Neural cell (in vitro differentiated cells): ENCODE measurements around the gene TMEM132C. TPM values are rescaled to one million over a fixed set of nuclear protein-coding genes. Genes with fewer than 3 reads are reported as not detected.

Source experiments
- H2AFZ ChIP-seq: fragments of 200-600, 300-800 bp; sonication (generic), shearing (Covaris generic); 2 replicates; pipeline ENCODE4 v1.6.0; 2014; ENCODE audit warnings: low read depth, mild to moderate bottlenecking, antibody characterized with exemption, low read length, moderate library complexity
- H3F3A ChIP-seq: fragments of 200-600 bp; shearing (Covaris generic); 2 replicates; pipeline ENCODE4 v1.6.1; 2016; ENCODE audit warnings: mild to moderate bottlenecking, moderate library complexity, mixed read lengths, antibody characterized with exemption, low read length; ENCODE audit not compliant: insufficient read depth, poor library complexity, severe bottlenecking
- H3K27ac ChIP-seq: fragments of 200-600, 300-800 bp; sonication (generic), shearing (Covaris generic); 2 replicates; pipeline ENCODE4 v1.5.1; 2014; ENCODE audit warnings: mild to moderate bottlenecking, low read length, moderate library complexity
- H3K27me3 ChIP-seq: fragments of 300-800, 200-600 bp; sonication (generic), shearing (Covaris generic); 2 replicates; pipeline ENCODE4 v1.6.0; 2014; ENCODE audit warnings: mild to moderate bottlenecking, low read depth, low read length, moderate library complexity; ENCODE audit not compliant: insufficient read depth
- H3K36me3 ChIP-seq: fragments of 300-800, 200-600 bp; sonication (generic), shearing (Covaris generic); 2 replicates; pipeline ENCODE4 v1.5.1; 2014; ENCODE audit warnings: mild to moderate bottlenecking, antibody characterized with exemption, low read length, moderate library complexity; ENCODE audit not compliant: insufficient read depth
- H3K4me2 ChIP-seq: fragments of 300-800, 200-600 bp; sonication (generic), shearing (Covaris generic); 2 replicates; pipeline ENCODE4 v1.6.0; 2014; ENCODE audit warnings: mild to moderate bottlenecking, low read length
- H3K4me3 ChIP-seq: fragments of 300-800, 200-600 bp; sonication (generic), shearing (Covaris generic); 2 replicates; pipeline ENCODE4 v1.5.1; 2014; ENCODE audit warnings: mild to moderate bottlenecking, low read length, moderate library complexity
- H3K79me2 ChIP-seq: fragments of 200-600 bp; shearing (Covaris generic); replicated peaks from 2 replicates; pipeline ENCODE4 v1.6.0; 2014; ENCODE audit warnings: mild to moderate bottlenecking, low read length, moderate library complexity; ENCODE audit not compliant: insufficient read depth
- H3K9ac ChIP-seq: fragments of 300-800, 200-600 bp; sonication (generic), shearing (Covaris generic); 2 replicates; pipeline ENCODE4 v1.6.1; 2016; ENCODE audit warnings: mild to moderate bottlenecking, low read length, mixed read lengths
- H3K9me2 ChIP-seq: fragments of 200-600 bp; shearing (Covaris generic); 2 replicates; pipeline ENCODE4 v1.6.1; 2016; ENCODE audit warnings: mild to moderate bottlenecking, low read length, mixed read lengths; ENCODE audit not compliant: insufficient read depth
- H3K9me3 ChIP-seq: fragments of 200-600, 300-800 bp; sonication (generic), shearing (Covaris generic); 2 replicates; pipeline ENCODE4 v1.6.1; 2016; ENCODE audit warnings: mild to moderate bottlenecking, mixed run types, low read length, moderate library complexity, mixed read lengths
- H4K20me1 ChIP-seq: fragments of 200-600 bp; shearing (Covaris generic); 2 replicates; pipeline ENCODE4 v1.6.1; 2016; ENCODE audit warnings: mild to moderate bottlenecking, mixed run types; ENCODE audit not compliant: insufficient read depth
- EP300 ChIP-seq: fragments of 450-650 bp; conservative IDR thresholded peaks from 2 replicates; pipeline ENCODE4 v1.6.1; 2014; ENCODE audit warnings: antibody characterized with exemption, mild to moderate bottlenecking, moderate library complexity; ENCODE audit not compliant: poor library complexity, severe bottlenecking
- EZH2 ChIP-seq: fragments of 200-600, 300-800 bp; shearing (Covaris generic), sonication (generic); IDR thresholded peaks from 2 replicates; pipeline ENCODE4 v1.6.1; 2014; ENCODE audit warnings: antibody characterized with exemption, low read length, borderline replicate concordance, mild to moderate bottlenecking; ENCODE audit not compliant: insufficient read depth, poor library complexity, severe bottlenecking
- MXI1 ChIP-seq: fragments of 450-650 bp; conservative IDR thresholded peaks from 2 replicates; pipeline ENCODE4 v1.6.1; 2014; ENCODE audit warnings: antibody characterized with exemption, mild to moderate bottlenecking; ENCODE audit not compliant: poor library complexity, severe bottlenecking
- POLR2AphosphoS5 ChIP-seq: IDR thresholded peaks from 2 replicates; pipeline ENCODE4 v1.6.1; 2012
- RAD21 ChIP-seq: fragments of 450-650 bp; conservative IDR thresholded peaks from 2 replicates; pipeline ENCODE4 v1.6.1; 2014; ENCODE audit warnings: antibody characterized with exemption, mild to moderate bottlenecking, moderate library complexity
- SMC3 ChIP-seq: fragments of 450-650 bp; conservative IDR thresholded peaks from 2 replicates; pipeline ENCODE4 v1.6.1; 2014; ENCODE audit warnings: antibody characterized with exemption, mild to moderate bottlenecking, moderate library complexity; ENCODE audit not compliant: poor library complexity
- TAF1 ChIP-seq: IDR thresholded peaks from 2 replicates; pipeline ENCODE4 v1.6.1; 2012; ENCODE audit warnings: low read depth
- polyA plus RNA-seq: library from polyadenylated mRNA; depleted of rRNA; stranded (reverse); fragments of >200 nt; gene quantifications from 2 replicates; pipeline ENCODE4 v1.2.3, GENCODE V29; 2014
- TF ChIP-seq, protein P1 (sequence below): IDR thresholded peaks from 2 replicates; pipeline ENCODE4 v1.6.1; 2012; ENCODE audit warnings: borderline replicate concordance
- TF ChIP-seq, protein P2 (sequence below): fragments of 450-650 bp; IDR thresholded peaks from 2 replicates; pipeline ENCODE4 v1.5.1; 2014; ENCODE audit warnings: antibody characterized with exemption, mild to moderate bottlenecking, moderate library complexity; ENCODE audit not compliant: poor library complexity, severe bottlenecking

TMEM132C gene
- polyA plus RNA-seq, 1 donor from 2014 or later: 0.06 TPM

DNA sequence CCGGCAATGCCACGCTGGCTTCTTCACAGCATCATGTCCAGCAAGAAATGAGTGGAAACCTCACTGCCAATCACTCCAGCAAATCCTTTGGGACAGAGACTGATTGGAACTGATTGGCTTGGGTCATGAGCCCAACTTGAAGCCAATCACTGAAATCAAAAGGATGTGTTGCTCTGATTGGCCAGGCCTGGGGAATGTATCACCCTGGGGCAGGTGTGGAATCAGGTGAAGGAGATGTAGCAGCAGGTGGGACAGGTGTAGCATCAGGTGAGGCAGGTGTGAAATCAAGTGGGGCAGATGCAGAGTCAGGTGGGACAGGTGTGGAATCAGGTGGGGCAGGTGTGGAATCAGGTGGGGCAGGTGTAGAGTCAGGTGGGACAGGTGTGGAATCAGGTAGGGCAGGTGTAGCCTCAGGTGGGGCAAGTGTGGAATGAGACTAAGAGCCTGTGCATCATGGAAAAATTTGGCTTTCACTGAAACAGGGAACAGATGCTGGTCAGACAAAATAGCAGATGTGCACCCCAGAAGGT is 350.4 kb downstream of the TMEM132C start (continued):
- TF ChIP-seq RAD21: no peak

DNA sequence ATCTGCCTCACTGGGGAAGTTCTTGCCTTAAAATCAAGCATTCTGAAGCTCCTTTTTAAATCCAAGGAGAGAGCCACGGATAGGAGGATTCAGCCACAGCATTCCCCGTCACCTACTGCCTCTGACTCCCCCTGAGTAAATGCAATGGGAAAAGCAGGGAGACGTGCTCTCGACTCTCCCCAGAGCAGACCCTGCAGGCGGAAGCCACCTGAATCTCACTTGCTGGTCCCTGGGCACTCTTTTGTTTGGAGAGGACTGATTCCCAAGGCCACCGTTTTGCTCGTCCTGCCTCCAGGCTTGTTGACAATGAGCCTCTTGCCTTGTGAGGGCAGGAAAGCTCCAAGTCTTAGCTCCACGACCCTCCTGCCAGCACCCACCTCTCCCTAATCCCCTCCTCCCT is 352.3 kb downstream of the TMEM132C start:
- Histone ChIP-seq H3K27ac (no peak overlapping the region), H4K20me1 (no peaks in the 10 kb centered on the region), H3K27me3 (no peaks in the 10 kb centered on the region), H3K79me2 (no peaks in the 10 kb centered on the region), H3K36me3 (no peaks in the 10 kb centered on the region), H3K4me2 (no peak overlapping the region), H3F3A (no peaks in the 10 kb centered on the region), H2AFZ (no peak overlapping the region), H3K4me3 (no peak overlapping the region), H3K9ac (no peak overlapping the region), H3K9me3 (no peaks in the 10 kb centered on the region), H3K9me2 (no peaks in the 10 kb centered on the region)
- TF ChIP-seq POLR2AphosphoS5 (no peak), SMC3 (no peak), TAF1 (no peak), MXI1 (no peak), RAD21 (no peak), EZH2 (no peak), EP300 (no peak)
- TF ChIP-seq, protein P1, sequence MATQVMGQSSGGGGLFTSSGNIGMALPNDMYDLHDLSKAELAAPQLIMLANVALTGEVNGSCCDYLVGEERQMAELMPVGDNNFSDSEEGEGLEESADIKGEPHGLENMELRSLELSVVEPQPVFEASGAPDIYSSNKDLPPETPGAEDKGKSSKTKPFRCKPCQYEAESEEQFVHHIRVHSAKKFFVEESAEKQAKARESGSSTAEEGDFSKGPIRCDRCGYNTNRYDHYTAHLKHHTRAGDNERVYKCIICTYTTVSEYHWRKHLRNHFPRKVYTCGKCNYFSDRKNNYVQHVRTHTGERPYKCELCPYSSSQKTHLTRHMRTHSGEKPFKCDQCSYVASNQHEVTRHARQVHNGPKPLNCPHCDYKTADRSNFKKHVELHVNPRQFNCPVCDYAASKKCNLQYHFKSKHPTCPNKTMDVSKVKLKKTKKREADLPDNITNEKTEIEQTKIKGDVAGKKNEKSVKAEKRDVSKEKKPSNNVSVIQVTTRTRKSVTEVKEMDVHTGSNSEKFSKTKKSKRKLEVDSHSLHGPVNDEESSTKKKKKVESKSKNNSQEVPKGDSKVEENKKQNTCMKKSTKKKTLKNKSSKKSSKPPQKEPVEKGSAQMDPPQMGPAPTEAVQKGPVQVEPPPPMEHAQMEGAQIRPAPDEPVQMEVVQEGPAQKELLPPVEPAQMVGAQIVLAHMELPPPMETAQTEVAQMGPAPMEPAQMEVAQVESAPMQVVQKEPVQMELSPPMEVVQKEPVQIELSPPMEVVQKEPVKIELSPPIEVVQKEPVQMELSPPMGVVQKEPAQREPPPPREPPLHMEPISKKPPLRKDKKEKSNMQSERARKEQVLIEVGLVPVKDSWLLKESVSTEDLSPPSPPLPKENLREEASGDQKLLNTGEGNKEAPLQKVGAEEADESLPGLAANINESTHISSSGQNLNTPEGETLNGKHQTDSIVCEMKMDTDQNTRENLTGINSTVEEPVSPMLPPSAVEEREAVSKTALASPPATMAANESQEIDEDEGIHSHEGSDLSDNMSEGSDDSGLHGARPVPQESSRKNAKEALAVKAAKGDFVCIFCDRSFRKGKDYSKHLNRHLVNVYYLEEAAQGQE: no peak
- TF ChIP-seq, protein P2, sequence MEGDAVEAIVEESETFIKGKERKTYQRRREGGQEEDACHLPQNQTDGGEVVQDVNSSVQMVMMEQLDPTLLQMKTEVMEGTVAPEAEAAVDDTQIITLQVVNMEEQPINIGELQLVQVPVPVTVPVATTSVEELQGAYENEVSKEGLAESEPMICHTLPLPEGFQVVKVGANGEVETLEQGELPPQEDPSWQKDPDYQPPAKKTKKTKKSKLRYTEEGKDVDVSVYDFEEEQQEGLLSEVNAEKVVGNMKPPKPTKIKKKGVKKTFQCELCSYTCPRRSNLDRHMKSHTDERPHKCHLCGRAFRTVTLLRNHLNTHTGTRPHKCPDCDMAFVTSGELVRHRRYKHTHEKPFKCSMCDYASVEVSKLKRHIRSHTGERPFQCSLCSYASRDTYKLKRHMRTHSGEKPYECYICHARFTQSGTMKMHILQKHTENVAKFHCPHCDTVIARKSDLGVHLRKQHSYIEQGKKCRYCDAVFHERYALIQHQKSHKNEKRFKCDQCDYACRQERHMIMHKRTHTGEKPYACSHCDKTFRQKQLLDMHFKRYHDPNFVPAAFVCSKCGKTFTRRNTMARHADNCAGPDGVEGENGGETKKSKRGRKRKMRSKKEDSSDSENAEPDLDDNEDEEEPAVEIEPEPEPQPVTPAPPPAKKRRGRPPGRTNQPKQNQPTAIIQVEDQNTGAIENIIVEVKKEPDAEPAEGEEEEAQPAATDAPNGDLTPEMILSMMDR: no peak

DNA sequence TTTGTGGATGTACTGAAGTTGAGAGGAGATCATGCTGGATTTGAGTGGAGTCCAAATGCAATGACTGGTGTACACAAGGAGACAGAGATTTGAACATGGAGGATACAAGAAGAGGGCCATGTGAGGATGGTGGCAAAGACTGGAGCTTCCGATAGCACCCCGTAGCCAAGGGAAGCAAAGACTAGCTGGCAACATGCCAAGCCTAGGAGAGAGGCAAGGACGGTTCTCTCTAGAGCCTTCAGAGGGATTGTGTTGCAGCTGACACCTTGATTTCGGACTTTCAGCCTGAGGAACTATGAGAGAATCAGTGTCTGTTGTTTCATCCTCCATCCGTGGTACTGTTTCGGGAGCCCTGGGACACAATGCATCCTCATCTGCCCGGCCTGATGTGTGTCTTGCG is 354.3 kb downstream of the TMEM132C start:
- Histone ChIP-seq H3K27me3 (no peaks in the 10 kb centered on the region), H3K36me3 (no peaks in the 10 kb centered on the region), H3K9me3 (no peaks in the 10 kb centered on the region), H3K4me2 (no peak overlapping the region), H3K79me2 (no peaks in the 10 kb centered on the region), H3K9ac (no peak overlapping the region), H3K9me2 (no peaks in the 10 kb centered on the region), H4K20me1 (no peaks in the 10 kb centered on the region), H3F3A (no peaks in the 10 kb centered on the region), H2AFZ (no peak overlapping the region), H3K27ac (no peak overlapping the region), H3K4me3 (no peak overlapping the region)
- TF ChIP-seq RAD21: no peak
- no peak for TF ChIP-seq POLR2AphosphoS5
- no peak for TF ChIP-seq EZH2
- TF ChIP-seq, protein P2: no peak
- no peak for TF ChIP-seq SMC3
- no peak for TF ChIP-seq TAF1
- no peak for TF ChIP-seq EP300
- TF ChIP-seq, protein P1: no peak
- no peak for TF ChIP-seq MXI1
